Measurements from ENCODE around the gene PCDH10. TPM values are rescaled to one million over a fixed set of nuclear protein-coding genes. Genes with fewer than 3 reads are reported as not detected.

PCDH10 gene
- total and polyA plus RNA-seq, 8 donors, result 0.09 to 0.26 (median 0.13) TPM

- intact Hi-C loops (cut with DNase I), result no loop called here
- Histone ChIP-seq H3K4me3 (no peak overlapping the region), H3K36me3 (no peaks in the 10 kb centered on the region), H3K9me3 (no peaks in the 10 kb centered on the region), H3K4me1 (no peaks in the 10 kb centered on the region), H3K27me3 (no peaks in the 10 kb centered on the region), H3K27ac (no peak overlapping the region)
- TF ChIP-seq CTCF (IDR thresholded peaks at IDR 0.05), result no peak
- no peak for FAIRE-seq
- no peak for DNase-seq
- no peak for ATAC-seq
- 68% methylated on average over 1 of the region's 1 CpG for WGBS, 2 donors
Measured at GRCh38 chr4:133124746-133125145, 24.3 kb upstream of the PCDH10 start.

GRCh38 chr4:133127500-133127899 is 21.6 kb upstream of the PCDH10 start:
- H3K27me3 ChIP-seq, result no peaks in the 10 kb centered on the region
- no peak overlapping the region for H3K4me3 ChIP-seq
- WGBS, 2 donors, result 42 to 59% methylated on average over 3 of the region's 3 CpGs
- TF ChIP-seq CTCF (IDR thresholded peaks at IDR 0.05), result no peak
- no peaks in the 10 kb centered on the region for H3K4me1 ChIP-seq
- FAIRE-seq (no peak), ATAC-seq (no peak), DNase-seq (no peak)
- no peaks in the 10 kb centered on the region for H3K36me3 ChIP-seq
- intact Hi-C loops (cut with DNase I), result no loop called here
- H3K9me3 ChIP-seq, result no peaks in the 10 kb centered on the region
- H3K27ac ChIP-seq, result no peak overlapping the region

GRCh38 chr4:133129237-133129636 is 19.9 kb upstream of the PCDH10 start:
- DNase-seq (no peak), ATAC-seq (no peak), FAIRE-seq (no peak)
- Histone ChIP-seq H3K27ac (no peak overlapping the region), H3K4me1 (no peaks in the 10 kb centered on the region), H3K36me3 (no peaks in the 10 kb centered on the region), H3K4me3 (no peak overlapping the region), H3K27me3 (no peaks in the 10 kb centered on the region), H3K9me3 (no peaks in the 10 kb centered on the region)
- intact Hi-C loops (cut with DNase I), result no loop called here
- TF ChIP-seq CTCF (IDR thresholded peaks at IDR 0.05), result no peak

GRCh38 chr4:133130171-133130570 is 18.9 kb upstream of the PCDH10 start:
- intact Hi-C loops (cut with DNase I), result no loop called here
- no peaks in the 10 kb centered on the region for H3K36me3 ChIP-seq
- DNase-seq (no peak), FAIRE-seq (no peak), ATAC-seq (no peak)
- H3K9me3 ChIP-seq, result no peaks in the 10 kb centered on the region
- no peaks in the 10 kb centered on the region for H3K27me3 ChIP-seq
- H3K4me3 ChIP-seq, result no peak overlapping the region
- no peak overlapping the region for H3K27ac ChIP-seq
- TF ChIP-seq CTCF (IDR thresholded peaks at IDR 0.05), result no peak
- no peaks in the 10 kb centered on the region for H3K4me1 ChIP-seq
- 56 to 69% methylated on average over 2 of the region's 2 CpGs for WGBS, 2 donors

GRCh38 chr4:133131829-133132460 is 17.1 kb upstream of the PCDH10 start:
- 19 to 28% methylated on average over 2 of the region's 2 CpGs for WGBS, 2 donors
- ATAC-seq, result no peak
- Histone ChIP-seq H3K27me3 (peaks cover 0 to 12% (median 0%) of the 10 kb centered on the region in 4 donors), H3K9me3 (no peaks in the 10 kb centered on the region), H3K4me1 (no peaks in the 10 kb centered on the region), H3K36me3 (no peaks in the 10 kb centered on the region), H3K4me3 (no peak overlapping the region), H3K27ac (no peak overlapping the region)
- no peak for DNase-seq
- TF ChIP-seq CTCF (IDR thresholded peaks at IDR 0.05), result no peak
- FAIRE-seq, result no peak
- intact Hi-C loops (cut with DNase I), result no loop called here

Measured in pancreas (tissue), 10 donors.